ENCODE results near the gene ZFP92.

GRCh38 chrX:153406903-153407302, 4.4 kb upstream of the ZFP92 start:
- TF ChIP-seq, protein P1, sequence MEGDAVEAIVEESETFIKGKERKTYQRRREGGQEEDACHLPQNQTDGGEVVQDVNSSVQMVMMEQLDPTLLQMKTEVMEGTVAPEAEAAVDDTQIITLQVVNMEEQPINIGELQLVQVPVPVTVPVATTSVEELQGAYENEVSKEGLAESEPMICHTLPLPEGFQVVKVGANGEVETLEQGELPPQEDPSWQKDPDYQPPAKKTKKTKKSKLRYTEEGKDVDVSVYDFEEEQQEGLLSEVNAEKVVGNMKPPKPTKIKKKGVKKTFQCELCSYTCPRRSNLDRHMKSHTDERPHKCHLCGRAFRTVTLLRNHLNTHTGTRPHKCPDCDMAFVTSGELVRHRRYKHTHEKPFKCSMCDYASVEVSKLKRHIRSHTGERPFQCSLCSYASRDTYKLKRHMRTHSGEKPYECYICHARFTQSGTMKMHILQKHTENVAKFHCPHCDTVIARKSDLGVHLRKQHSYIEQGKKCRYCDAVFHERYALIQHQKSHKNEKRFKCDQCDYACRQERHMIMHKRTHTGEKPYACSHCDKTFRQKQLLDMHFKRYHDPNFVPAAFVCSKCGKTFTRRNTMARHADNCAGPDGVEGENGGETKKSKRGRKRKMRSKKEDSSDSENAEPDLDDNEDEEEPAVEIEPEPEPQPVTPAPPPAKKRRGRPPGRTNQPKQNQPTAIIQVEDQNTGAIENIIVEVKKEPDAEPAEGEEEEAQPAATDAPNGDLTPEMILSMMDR (IDR thresholded peaks at IDR 0.05): no peak
- TF ChIP-seq EP300 (IDR thresholded peaks at IDR 0.05): no peak
- TF ChIP-seq POLR2A (IDR thresholded peaks at IDR 0.05): no peak

Measured in gastroesophageal sphincter (tissue), 3 donors.